PFSK-1 (cell line): ENCODE data around the gene TBC1D16.

Experiments
- FOXP2 ChIP-seq: optimal IDR thresholded peaks from 2 replicates; pipeline ENCODE3; 2011; ENCODE audit warnings: borderline replicate concordance, control low read depth, inconsistent platforms; ENCODE audit not compliant: insufficient read depth; ENCODE audit errors: extremely low read length, extremely low read depth
- POLR2AphosphoS5 ChIP-seq: IDR thresholded peaks from 2 replicates; pipeline ENCODE4 v1.6.1; 2012; ENCODE audit warnings: low read depth, mild to moderate bottlenecking, control low read depth, low read length, moderate library complexity
- SIN3A ChIP-seq: IDR thresholded peaks from 2 replicates; pipeline ENCODE4 v1.6.1; 2012; ENCODE audit warnings: mild to moderate bottlenecking, low read length, moderate library complexity, borderline replicate concordance; ENCODE audit not compliant: insufficient read depth
- TAF1 ChIP-seq: IDR thresholded peaks from 2 replicates; pipeline ENCODE4 v1.6.1; 2012; ENCODE audit warnings: low read length, control low read depth, borderline replicate concordance; ENCODE audit not compliant: insufficient read depth
- TF ChIP-seq, protein P1 (sequence below), 2 experiments: IDR thresholded peaks; 2 replicates each; pipeline versions ENCODE4 v1.6.1 to v1.8.0; 2011 to 2012; ENCODE audit warnings: low read depth in 2 of 2, low read length in 2 of 2, control low read depth in 1 of 2, inconsistent platforms in 1 of 2, mild to moderate bottlenecking in 1 of 2, moderate library complexity in 1 of 2; ENCODE audit not compliant: insufficient read depth in 1 of 2

GRCh38 chr17:80009391-80010282, 26.0 kb downstream of the TBC1D16 start:
- TF ChIP-seq POLR2AphosphoS5 (no peak), TAF1 (no peak), SIN3A (no peak), FOXP2 (no peak)
- TF ChIP-seq, protein P1, sequence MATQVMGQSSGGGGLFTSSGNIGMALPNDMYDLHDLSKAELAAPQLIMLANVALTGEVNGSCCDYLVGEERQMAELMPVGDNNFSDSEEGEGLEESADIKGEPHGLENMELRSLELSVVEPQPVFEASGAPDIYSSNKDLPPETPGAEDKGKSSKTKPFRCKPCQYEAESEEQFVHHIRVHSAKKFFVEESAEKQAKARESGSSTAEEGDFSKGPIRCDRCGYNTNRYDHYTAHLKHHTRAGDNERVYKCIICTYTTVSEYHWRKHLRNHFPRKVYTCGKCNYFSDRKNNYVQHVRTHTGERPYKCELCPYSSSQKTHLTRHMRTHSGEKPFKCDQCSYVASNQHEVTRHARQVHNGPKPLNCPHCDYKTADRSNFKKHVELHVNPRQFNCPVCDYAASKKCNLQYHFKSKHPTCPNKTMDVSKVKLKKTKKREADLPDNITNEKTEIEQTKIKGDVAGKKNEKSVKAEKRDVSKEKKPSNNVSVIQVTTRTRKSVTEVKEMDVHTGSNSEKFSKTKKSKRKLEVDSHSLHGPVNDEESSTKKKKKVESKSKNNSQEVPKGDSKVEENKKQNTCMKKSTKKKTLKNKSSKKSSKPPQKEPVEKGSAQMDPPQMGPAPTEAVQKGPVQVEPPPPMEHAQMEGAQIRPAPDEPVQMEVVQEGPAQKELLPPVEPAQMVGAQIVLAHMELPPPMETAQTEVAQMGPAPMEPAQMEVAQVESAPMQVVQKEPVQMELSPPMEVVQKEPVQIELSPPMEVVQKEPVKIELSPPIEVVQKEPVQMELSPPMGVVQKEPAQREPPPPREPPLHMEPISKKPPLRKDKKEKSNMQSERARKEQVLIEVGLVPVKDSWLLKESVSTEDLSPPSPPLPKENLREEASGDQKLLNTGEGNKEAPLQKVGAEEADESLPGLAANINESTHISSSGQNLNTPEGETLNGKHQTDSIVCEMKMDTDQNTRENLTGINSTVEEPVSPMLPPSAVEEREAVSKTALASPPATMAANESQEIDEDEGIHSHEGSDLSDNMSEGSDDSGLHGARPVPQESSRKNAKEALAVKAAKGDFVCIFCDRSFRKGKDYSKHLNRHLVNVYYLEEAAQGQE (IDR thresholded peaks at IDR 0.05; ENCODE audit: insufficient read depth in 1 of 2, low read depth in 2 of 2, low read length in 2 of 2) = no peak
